ENCODE results near the gene SLC41A1.

DNA sequence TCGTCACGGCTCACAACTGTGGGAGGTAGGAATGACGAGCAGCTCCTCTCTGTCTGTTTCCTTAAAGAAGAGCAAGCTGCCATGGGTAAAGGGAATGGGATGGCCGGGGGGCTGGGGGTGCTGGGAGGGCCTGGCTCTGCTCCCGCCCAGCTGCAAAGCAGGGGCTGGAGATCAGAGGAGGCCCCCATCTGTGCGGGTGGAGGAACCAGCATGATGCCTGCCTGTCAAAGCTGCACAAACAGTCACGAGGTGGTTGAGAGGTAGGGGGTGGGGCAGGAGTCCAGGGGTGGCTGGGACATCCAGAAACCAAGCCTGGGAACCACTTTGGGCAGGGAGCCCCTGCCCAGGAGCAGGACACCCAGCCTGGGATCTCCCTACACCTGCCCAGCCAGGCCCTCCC lies 12.6 kb downstream of the SLC41A1 start:
- TF ChIP-seq TAF1 (IDR thresholded peaks at IDR 0.05; ENCODE audit: low read depth, low read length), result no peak
- TF ChIP-seq SPI1 (IDR thresholded peaks at IDR 0.05; ENCODE audit: low read depth, low read length), result no peak

All from GM12891 (cell line).